B cell (primary cell): ENCODE measurements around the gene XPC. TPM values are rescaled to one million over a fixed set of nuclear protein-coding genes. Genes with fewer than 3 reads are reported as not detected.
A peak's percentile ranks its signal among the peaks of the same experiment; 100 is the strongest.

ENCODE experiments used
- ATAC-seq: fragments of 200-7000 bp; cut with Tn5 transposase; one replicate; pipeline ENCODE4 v1.10.0; 2021; ENCODE audit warnings: low read depth, mild to moderate bottlenecking, moderate number of reproducible peaks, moderate library complexity
- CTCF ChIA-PET: fragments of 350-600 bp; sonication (Branson Sonifier 250); formaldehyde crosslinking; loops from one replicate; lab custom pipeline; 2021; ENCODE audit warnings: antibody characterized with exemption, inconsistent platforms; lab: Charles Lee
- POLR2A ChIA-PET: fragments of 350-600 bp; sonication (Branson Sonifier 250); formaldehyde crosslinking; loops from one replicate; lab custom pipeline; 2021; ENCODE audit warnings: antibody characterized with exemption; lab: Charles Lee
- DNase-seq: peaks from one replicate; pipeline ENCODE4 v3.0.0; 2013
- H2AFZ ChIP-seq: 2 replicates; pipeline ENCODE4 v1.6.1; 2012; ENCODE audit warnings: mild to moderate bottlenecking, low read depth, low read length; ENCODE audit not compliant: insufficient read depth, poor library complexity, severe bottlenecking
- H3K27ac ChIP-seq, 2 donors: 1 replicate in 1 of 2; 2 replicates in 1 of 2; pipeline ENCODE4 v1.5.1; 2012 to 2013; ENCODE audit warnings: low read length in 2 of 2, mild to moderate bottlenecking in 2 of 2, moderate library complexity in 1 of 2
- H3K27me3 ChIP-seq, 4 experiments: fragments of 200-600 bp in 1 of 4; sonication (generic) in 1 of 4; replicated peaks in 1 of 4; 1 replicate in 2 of 4; 2 replicates in 2 of 4; pipeline versions ENCODE4 v1.6.1 to v1.7.0; 2013 to 2016; ENCODE audit warnings: low read length in 3 of 4, mild to moderate bottlenecking in 2 of 4, mixed read lengths in 1 of 4, moderate library complexity in 1 of 4; ENCODE audit not compliant: insufficient read depth in 4 of 4, control insufficient read depth in 3 of 4; ENCODE audit errors: control extremely low read depth in 1 of 4
- H3K36me3 ChIP-seq, 2 experiments: replicated peaks in 1 of 2; 1 replicate in 1 of 2; 2 replicates in 1 of 2; pipeline versions ENCODE4 v1.6.1 to v1.7.1; 2013; ENCODE audit warnings: low read length in 1 of 2; ENCODE audit not compliant: insufficient read depth in 2 of 2, control insufficient read depth in 1 of 2; ENCODE audit errors: control extremely low read depth in 1 of 2, extremely low read depth in 1 of 2
- H3K4me1 ChIP-seq, 2 donors: fragments of 200-600 bp in 1 of 2; sonication (generic) in 1 of 2; 1 replicate in 1 of 2; 2 replicates in 1 of 2; pipeline versions ENCODE4 v1.5.1 to v1.6.1; 2013 to 2017; ENCODE audit warnings: low read length in 2 of 2; ENCODE audit not compliant: control insufficient read depth in 2 of 2, insufficient read depth in 2 of 2
- H3K4me2 ChIP-seq: replicated peaks from 2 replicates; pipeline ENCODE3; 2012; ENCODE audit warnings: mild to moderate bottlenecking, low read depth, low read length; ENCODE audit not compliant: poor library complexity, severe bottlenecking
- H3K4me3 ChIP-seq, 5 experiments: fragments of 200-600 bp in 1 of 5; sonication (generic) in 1 of 5; 1 replicate in 3 of 5; 2 replicates in 2 of 5; pipeline versions ENCODE4 v1.5.1 to v1.7.0; 2011 to 2016; ENCODE audit warnings: low read length in 4 of 5, mild to moderate bottlenecking in 4 of 5, low read depth in 2 of 5, control low read depth in 1 of 5, moderate library complexity in 1 of 5; ENCODE audit not compliant: insufficient read depth in 1 of 5; ENCODE audit errors: control extremely low read depth in 1 of 5, extremely low read depth in 1 of 5
- H3K79me2 ChIP-seq: fragments of 200-600 bp; sonication (generic); one replicate; pipeline ENCODE4 v1.6.0; 2016; ENCODE audit warnings: low read length; ENCODE audit not compliant: control insufficient read depth, insufficient read depth
- H3K9ac ChIP-seq: fragments of 200-600 bp; sonication (generic); 2 replicates; pipeline ENCODE4 v1.6.1; 2017; ENCODE audit warnings: mild to moderate bottlenecking, low read length, moderate library complexity
- H3K9me3 ChIP-seq, 3 donors: one replicate each; pipeline versions ENCODE4 v1.6.1 to v1.7.1; 2013; ENCODE audit warnings: low read length in 2 of 3; ENCODE audit not compliant: control insufficient read depth in 2 of 3, insufficient read depth in 1 of 3; ENCODE audit errors: control extremely low read depth in 1 of 3
- H4K20me1 ChIP-seq: 2 replicates; pipeline ENCODE4 v1.6.0; 2012; ENCODE audit warnings: mild to moderate bottlenecking, low read length; ENCODE audit not compliant: insufficient read depth, control insufficient read depth, poor library complexity, severe bottlenecking
- H3K27ac Mint-ChIP-seq: one replicate; pipeline ENCODE4 v1.8.0; 2021; ENCODE audit warnings: mixed read lengths
- H3K27me3 Mint-ChIP-seq: one replicate; pipeline ENCODE4 v1.8.0; 2021; ENCODE audit warnings: mixed read lengths
- H3K4me1 Mint-ChIP-seq: one replicate; pipeline ENCODE4 v1.8.0; 2021; ENCODE audit warnings: mixed read lengths
- H3K4me3 Mint-ChIP-seq: one replicate; pipeline ENCODE4 v1.8.0; 2021; ENCODE audit warnings: mixed read lengths
- H3K9me3 Mint-ChIP-seq: one replicate; pipeline ENCODE4 v1.8.0; 2022; ENCODE audit warnings: mixed read lengths; ENCODE audit not compliant: insufficient read depth
- EZH2 ChIP-seq: IDR thresholded peaks from 2 replicates; pipeline ENCODE4 v1.6.1; 2012; ENCODE audit warnings: borderline replicate concordance, low read depth, mild to moderate bottlenecking, moderate library complexity, low read length; ENCODE audit not compliant: insufficient read depth, poor library complexity, severe bottlenecking
- WGBS: methylation state at CpG from one replicate; pipeline ENCODE4 v1.1.5; 2013; ENCODE audit warnings: missing lambda C conversion rate; ENCODE audit not compliant: insufficient coverage; 5-methylcytosine and 5-hydroxymethylcytosine counted together
- intact Hi-C: fragments of 100-400 bp; cut with micrococcal nuclease; formaldehyde crosslinking; loops from one replicate; pipeline ENCODE4 v1.10.0; 2022
- polyA plus RNA-seq: library from polyadenylated mRNA; depleted of rRNA; stranded (reverse); fragments of >200 nt; gene quantifications from 2 replicates; pipeline ENCODE4 v1.2.3, GENCODE V29; 2012
- total RNA-seq, 2 donors: library from RNA; stranded (reverse); fragments of 120-200 nt in 1 of 2; gene quantifications; 1 replicate in 1 of 2; 2 replicates in 1 of 2; pipeline versions ENCODE4 v1.2.3 to v1.2.4, GENCODE V29; 2013 to 2022
- TF ChIP-seq, protein P1 (sequence below): fragments of 200-600 bp; IDR thresholded peaks from one replicate; pipeline ENCODE4 v1.8.0; 2022; ENCODE audit warnings: antibody characterized with exemption, mild to moderate bottlenecking

Gene XPC
- total and polyA plus RNA-seq, 2 donors (not counting 1 experiment from before 2014, with no cell fraction given): 22.5 to 67.6 TPM

DNA sequence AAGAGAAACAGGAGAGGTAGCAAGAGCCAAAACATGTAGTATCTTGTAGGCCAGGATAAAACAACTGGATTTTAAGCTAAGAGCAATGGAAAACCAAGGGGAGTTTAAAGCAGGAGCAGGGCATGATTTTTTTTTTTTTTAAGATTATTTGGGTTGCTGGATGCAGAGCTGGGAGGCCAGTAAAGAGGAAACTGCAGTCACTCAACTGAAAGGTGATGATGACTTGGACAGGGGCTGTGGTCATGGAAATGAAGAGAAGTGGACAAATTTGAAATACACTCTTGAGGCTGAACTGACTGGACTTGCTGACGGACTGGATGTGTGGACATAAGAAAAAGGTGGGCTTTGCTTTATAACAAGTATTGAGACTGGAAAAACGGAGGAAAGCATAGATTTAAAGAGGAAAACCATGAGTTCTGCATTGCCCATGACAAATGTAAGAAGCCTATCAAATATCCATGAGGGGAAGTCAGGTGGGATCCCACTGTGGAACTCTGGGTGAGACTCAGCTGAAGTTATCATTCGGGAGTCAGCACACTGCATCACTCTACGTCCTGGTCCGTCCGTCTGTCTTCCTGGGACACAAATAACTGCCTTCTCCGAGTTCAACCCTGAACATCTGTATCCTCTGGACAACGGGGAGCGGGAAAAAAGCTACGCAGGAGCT lies 688 bp downstream of the XPC start:
- CTCF ChIA-PET: interaction anchor here (1.0 to 2.8 kb wide), 3 partner anchors 26 to 281 kb away, joined by 7 to 13 read pairs (median 7); partner anchors contain the start of genes CHCHD4 and TMEM43
- H3K4me1 Mint-ChIP-seq: peaks cover 65% of the 10 kb centered on the region
- H3K27ac Mint-ChIP-seq: peak overlapping the region; percentile 99
- ATAC-seq (no peak), DNase-seq (no peak)
- intact Hi-C loops: loop anchor here (1.0 to 5.0 kb wide), 9 partner anchors 33 to 1515 kb away; partner anchors contain the start of genes CHCHD4, RAF1 and SLC6A6
- TF ChIP-seq EZH2: no peak
- TF ChIP-seq, protein P1, sequence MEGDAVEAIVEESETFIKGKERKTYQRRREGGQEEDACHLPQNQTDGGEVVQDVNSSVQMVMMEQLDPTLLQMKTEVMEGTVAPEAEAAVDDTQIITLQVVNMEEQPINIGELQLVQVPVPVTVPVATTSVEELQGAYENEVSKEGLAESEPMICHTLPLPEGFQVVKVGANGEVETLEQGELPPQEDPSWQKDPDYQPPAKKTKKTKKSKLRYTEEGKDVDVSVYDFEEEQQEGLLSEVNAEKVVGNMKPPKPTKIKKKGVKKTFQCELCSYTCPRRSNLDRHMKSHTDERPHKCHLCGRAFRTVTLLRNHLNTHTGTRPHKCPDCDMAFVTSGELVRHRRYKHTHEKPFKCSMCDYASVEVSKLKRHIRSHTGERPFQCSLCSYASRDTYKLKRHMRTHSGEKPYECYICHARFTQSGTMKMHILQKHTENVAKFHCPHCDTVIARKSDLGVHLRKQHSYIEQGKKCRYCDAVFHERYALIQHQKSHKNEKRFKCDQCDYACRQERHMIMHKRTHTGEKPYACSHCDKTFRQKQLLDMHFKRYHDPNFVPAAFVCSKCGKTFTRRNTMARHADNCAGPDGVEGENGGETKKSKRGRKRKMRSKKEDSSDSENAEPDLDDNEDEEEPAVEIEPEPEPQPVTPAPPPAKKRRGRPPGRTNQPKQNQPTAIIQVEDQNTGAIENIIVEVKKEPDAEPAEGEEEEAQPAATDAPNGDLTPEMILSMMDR: no peak
- Histone ChIP-seq H3K27ac (peak overlapping the region; percentile 85 to 97), H3K4me1 (peaks cover 39 to 42% of the 10 kb centered on the region in 2 donors), H3K4me3 (peak overlapping the region; percentile 65 to 97 (median 89)), H3K36me3 (peaks cover 8 to 12% of the 10 kb centered on the region in 2 experiments), H3K27me3 (no peaks in the 10 kb centered on the region), H4K20me1 (no peaks in the 10 kb centered on the region), H3K4me2 (peak overlapping the region; percentile 91), H3K9me3 (no peaks in the 10 kb centered on the region), H2AFZ (peak overlapping the region; percentile 98), H3K79me2 (peaks cover 53% of the 10 kb centered on the region), H3K9ac (peak overlapping the region; percentile 99)
- WGBS: 8% methylated on average over 10 of the region's 10 CpGs
- no peaks in the 10 kb centered on the region for H3K27me3 Mint-ChIP-seq
- peak overlapping the region; percentile 95 for H3K4me3 Mint-ChIP-seq
- POLR2A ChIA-PET: interaction anchor here (0.9 to 2.7 kb wide), 5 partner anchors 23 to 921 kb away, joined by 3 to 28 read pairs (median 6); partner anchors contain the start of genes CCDC174, CHCHD4, RBSN and TMEM43
- no peaks in the 10 kb centered on the region for H3K9me3 Mint-ChIP-seq
